Endothelial cell of umbilical vein (primary cell): ENCODE data around the gene RBBP5. TPM values are rescaled to one million over a fixed set of nuclear protein-coding genes. Genes with fewer than 3 reads are reported as not detected.

Experiments used
- BruUV-seq: library from RNA; stranded (reverse); fragments of 400-500 nt; replicated peaks from 2 replicates; lab custom pipeline; 2021; lab: Mats Ljungman, UMichigan
- CTCF ChIA-PET: fragments of 300-600, 350-600 bp; sonication (Branson Sonifier 250); formaldehyde crosslinking; loops from one replicate; lab custom pipeline; 2021; ENCODE audit warnings: antibody characterized with exemption, inconsistent platforms; lab: Charles Lee
- POLR2A ChIA-PET: fragments of 300-600, 350-600 bp; sonication (Branson Sonifier 250); formaldehyde crosslinking; loops from one replicate; lab custom pipeline; 2021; ENCODE audit warnings: antibody characterized with exemption, inconsistent platforms; lab: Charles Lee
- DNase-seq: peaks from one replicate; pipeline ENCODE4 v3.0.0-alpha.2; 2011; ENCODE audit warnings: low read depth, low spot score
- FAIRE-seq: peaks from 2 replicates; lab custom pipeline; 2011; peaks lifted over from hg19 to GRCh38; lab: Jason Lieb, UNC
- H2AFZ ChIP-seq: 2 replicates; pipeline ENCODE4 v1.6.0; 2012; ENCODE audit warnings: low read depth, low read length, control low read depth, inconsistent platforms
- H3K27ac ChIP-seq: 2 replicates; pipeline ENCODE4 v1.5.1; 2011; ENCODE audit warnings: low read depth, mild to moderate bottlenecking, control low read depth, low read length, moderate library complexity; ENCODE audit not compliant: insufficient read depth
- H3K27me3 ChIP-seq, 2 experiments: 2 replicates each; pipeline versions ENCODE4 v1.6.0 to v1.6.1; 2011; ENCODE audit warnings: low read length in 2 of 2, mixed read lengths in 1 of 2; ENCODE audit not compliant: control insufficient read depth in 2 of 2, insufficient read depth in 2 of 2
- H3K36me3 ChIP-seq, 2 experiments: 2 replicates in 1 of 2; 3 replicates in 1 of 2; pipeline ENCODE4 v1.5.1; 2011; ENCODE audit warnings: low read length in 2 of 2, mild to moderate bottlenecking in 1 of 2, moderate library complexity in 1 of 2; ENCODE audit not compliant: control insufficient read depth in 2 of 2, insufficient read depth in 2 of 2; ENCODE audit errors: extremely low read depth in 1 of 2
- H3K4me1 ChIP-seq: 3 replicates; pipeline ENCODE4 v1.5.1; 2011; ENCODE audit warnings: mild to moderate bottlenecking, low read length; ENCODE audit not compliant: control insufficient read depth, insufficient read depth; ENCODE audit errors: extremely low read depth
- H3K4me2 ChIP-seq: 2 replicates; pipeline ENCODE4 v1.6.1; 2011; ENCODE audit warnings: low read length, control low read depth, mixed read lengths; ENCODE audit not compliant: insufficient read depth
- H3K4me3 ChIP-seq, 3 experiments: fragments of 200-600 bp in 1 of 3; sonication (generic), shearing (Covaris generic) in 1 of 3; replicated peaks in 1 of 3; 2 replicates each; pipeline ENCODE4 v1.5.1; 2011 to 2016; ENCODE audit warnings: control low read depth in 3 of 3, low read length in 3 of 3, mild to moderate bottlenecking in 2 of 3, inconsistent platforms in 1 of 3, low read depth in 1 of 3, moderate library complexity in 1 of 3; ENCODE audit not compliant: insufficient read depth in 1 of 3
- H3K79me2 ChIP-seq: 2 replicates; pipeline ENCODE4 v1.6.0; 2012; ENCODE audit warnings: low read length, inconsistent platforms; ENCODE audit not compliant: control insufficient read depth, insufficient read depth
- H3K9ac ChIP-seq: replicated peaks from 2 replicates; pipeline ENCODE3; 2011; ENCODE audit warnings: low read length, control low read depth; ENCODE audit not compliant: insufficient read depth; ENCODE audit errors: extremely low read depth
- H3K9me1 ChIP-seq: replicated peaks from 3 replicates; pipeline ENCODE4 v1.6.0; 2011; ENCODE audit warnings: mild to moderate bottlenecking, low read length; ENCODE audit not compliant: control insufficient read depth, insufficient read depth; ENCODE audit errors: extremely low read depth
- H3K9me3 ChIP-seq: replicated peaks from 2 replicates; pipeline ENCODE4 v1.5.1; 2012; ENCODE audit warnings: low read length, inconsistent platforms; ENCODE audit not compliant: control insufficient read depth, insufficient read depth
- H4K20me1 ChIP-seq: replicated peaks from 2 replicates; pipeline ENCODE3; 2011; ENCODE audit warnings: mild to moderate bottlenecking, low read length; ENCODE audit not compliant: control insufficient read depth, insufficient read depth; ENCODE audit errors: extremely low read depth
- EZH2 ChIP-seq: IDR thresholded peaks from 2 replicates; pipeline ENCODE4 v1.6.1; 2012; ENCODE audit warnings: borderline replicate concordance, low read depth, mild to moderate bottlenecking, moderate library complexity, low read length, inconsistent platforms; ENCODE audit not compliant: severe bottlenecking
- FOS ChIP-seq: IDR thresholded peaks from 2 replicates; pipeline ENCODE4 v1.6.1; 2011; ENCODE audit warnings: mild to moderate bottlenecking, low read length, moderate library complexity, borderline replicate concordance; ENCODE audit not compliant: insufficient read depth
- GATA2 ChIP-seq: IDR thresholded peaks from 2 replicates; pipeline ENCODE4 v1.7.0; 2011; ENCODE audit warnings: low read depth, mild to moderate bottlenecking, moderate library complexity, mixed read lengths, low read length; ENCODE audit not compliant: insufficient read length, insufficient read depth
- JUN ChIP-seq: IDR thresholded peaks from 2 replicates; pipeline ENCODE4 v1.6.1; 2011; ENCODE audit warnings: borderline replicate concordance, low read depth; ENCODE audit not compliant: insufficient read length, insufficient read depth
- MYC ChIP-seq: IDR thresholded peaks from one replicate; pipeline ENCODE4 v1.6.1; 2011; ENCODE audit warnings: mild to moderate bottlenecking, low read depth, low read length
- POLR2A ChIP-seq: IDR thresholded peaks from 2 replicates; pipeline ENCODE4 v1.6.1; 2012; ENCODE audit warnings: low read depth, mild to moderate bottlenecking, control low read depth, low read length
- POLR2AphosphoS5 ChIP-seq: IDR thresholded peaks from 2 replicates; pipeline ENCODE4 v1.6.1; 2012; ENCODE audit warnings: low read depth, mild to moderate bottlenecking, control low read depth, low read length, moderate library complexity; ENCODE audit not compliant: insufficient read depth
- dilution Hi-C: fragments of 300-500 bp; cut with MboI; formaldehyde crosslinking; loops from one replicate; pipeline ENCODE4 v1.15.0; 2019; ENCODE audit warnings: low sequenced_read_pairs; ENCODE audit not compliant: extremely low pct_ligation_motif_present
- intact Hi-C: fragments of 100-400 bp; cut with micrococcal nuclease; formaldehyde crosslinking; loops from one replicate; pipeline ENCODE4 v1.10.0; 2022
- polyA plus RNA-seq, 4 experiments: library from polyadenylated mRNA; depleted of rRNA in 3 of 4; stranded (reverse) in 3 of 4; unstranded in 1 of 4; fragments of >200 nt; gene quantifications; 2 replicates each; pipeline versions ENCODE4 v1.2.1 to v1.2.3, GENCODE V29; 2011 to 2012; ENCODE audit warnings: missing spikeins in 1 of 4
- total RNA-seq: library from RNA; stranded (reverse); gene quantifications from 2 replicates; pipeline ENCODE4 v1.2.3, GENCODE V29; 2021
- TF ChIP-seq, protein P1 (sequence below), 2 donors: IDR thresholded peaks; 1 replicate in 1 of 2; 2 replicates in 1 of 2; pipeline ENCODE4 v1.5.1; 2011; ENCODE audit warnings: low read length in 2 of 2, mild to moderate bottlenecking in 2 of 2, moderate library complexity in 2 of 2, control low read depth in 1 of 2, inconsistent platforms in 1 of 2, low read depth in 1 of 2; ENCODE audit not compliant: insufficient read depth in 1 of 2; ENCODE audit errors: extremely low read depth in 1 of 2
- TF ChIP-seq, protein P2 (sequence below): IDR thresholded peaks from 2 replicates; pipeline ENCODE4 v1.6.1; 2011; ENCODE audit not compliant: insufficient read depth, insufficient read length

Gene RBBP5
- total and polyA plus RNA-seq, 2 donors (not counting 3 experiments of a cell fraction or from before 2014, with no cell fraction given) = 5.8 to 14.2 TPM

- Histone ChIP-seq H3K27ac (no peak overlapping the region), H3K27me3 (no peaks in the 10 kb centered on the region), H3K9me3 (no peaks in the 10 kb centered on the region), H3K4me1 (peaks cover 1% of the 10 kb centered on the region), H3K36me3 (peaks cover 3 to 5% of the 10 kb centered on the region in 2 experiments), H3K4me2 (no peak overlapping the region), H3K9ac (no peak overlapping the region), H3K9me1 (no peaks in the 10 kb centered on the region), H4K20me1 (no peaks in the 10 kb centered on the region), H2AFZ (no peak overlapping the region), H3K79me2 (no peaks in the 10 kb centered on the region), H3K4me3 (no peak overlapping the region)
- BruUV-seq = no TSS peak
- intact Hi-C loops (no loop called here), dilution Hi-C loops (no loop called here)
- DNase-seq (no peak), FAIRE-seq (no peak)
- ChIA-PET POLR2A (interaction anchor here (0.7 kb wide), 1 partner anchor 46 kb away, joined by 3 read pairs; no protein-coding TSS in a partner anchor), CTCF (interaction anchor here (1.5 to 3.1 kb wide), 3 partner anchors 9 to 89 kb away, joined by 4 to 22 read pairs (median 4); no protein-coding TSS in a partner anchor)
- TF ChIP-seq POLR2A = no peak
- TF ChIP-seq, protein P1, sequence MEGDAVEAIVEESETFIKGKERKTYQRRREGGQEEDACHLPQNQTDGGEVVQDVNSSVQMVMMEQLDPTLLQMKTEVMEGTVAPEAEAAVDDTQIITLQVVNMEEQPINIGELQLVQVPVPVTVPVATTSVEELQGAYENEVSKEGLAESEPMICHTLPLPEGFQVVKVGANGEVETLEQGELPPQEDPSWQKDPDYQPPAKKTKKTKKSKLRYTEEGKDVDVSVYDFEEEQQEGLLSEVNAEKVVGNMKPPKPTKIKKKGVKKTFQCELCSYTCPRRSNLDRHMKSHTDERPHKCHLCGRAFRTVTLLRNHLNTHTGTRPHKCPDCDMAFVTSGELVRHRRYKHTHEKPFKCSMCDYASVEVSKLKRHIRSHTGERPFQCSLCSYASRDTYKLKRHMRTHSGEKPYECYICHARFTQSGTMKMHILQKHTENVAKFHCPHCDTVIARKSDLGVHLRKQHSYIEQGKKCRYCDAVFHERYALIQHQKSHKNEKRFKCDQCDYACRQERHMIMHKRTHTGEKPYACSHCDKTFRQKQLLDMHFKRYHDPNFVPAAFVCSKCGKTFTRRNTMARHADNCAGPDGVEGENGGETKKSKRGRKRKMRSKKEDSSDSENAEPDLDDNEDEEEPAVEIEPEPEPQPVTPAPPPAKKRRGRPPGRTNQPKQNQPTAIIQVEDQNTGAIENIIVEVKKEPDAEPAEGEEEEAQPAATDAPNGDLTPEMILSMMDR (IDR thresholded peaks at IDR 0.05; ENCODE audit: extremely low read depth in 1 of 2, insufficient read depth in 1 of 2, low read depth in 1 of 2, low read length in 2 of 2) = no peak
- no peak for TF ChIP-seq GATA2
- no peak for TF ChIP-seq EZH2
- TF ChIP-seq, protein P2, sequence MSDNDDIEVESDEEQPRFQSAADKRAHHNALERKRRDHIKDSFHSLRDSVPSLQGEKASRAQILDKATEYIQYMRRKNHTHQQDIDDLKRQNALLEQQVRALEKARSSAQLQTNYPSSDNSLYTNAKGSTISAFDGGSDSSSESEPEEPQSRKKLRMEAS = no peak
- TF ChIP-seq POLR2AphosphoS5 = no peak
- TF ChIP-seq JUN = no peak
- TF ChIP-seq FOS = no peak
- TF ChIP-seq MYC = no peak
Observed at GRCh38 chr1:205150651-205151428, 29.1 kb upstream of the RBBP5 start.
